Progenitor cell of endocrine pancreas (in vitro differentiated cells): Measurements from ENCODE around the gene ARHGEF10L. TPM values are rescaled to one million over a fixed set of nuclear protein-coding genes. Genes with fewer than 3 reads are reported as not detected.

Experiments
- DNase-seq: peaks from one replicate; pipeline ENCODE4 v3.0.0; 2021; ENCODE audit warnings: low spot score; ENCODE audit not compliant: unreplicated experiment
- H3K27ac Mint-ChIP-seq: 2 replicates; pipeline ENCODE4 v1.8.0; 2021; ENCODE audit warnings: mild to moderate bottlenecking, moderate library complexity, mixed read lengths
- H3K27me3 Mint-ChIP-seq: 2 replicates; pipeline ENCODE4 v1.8.0; 2021; ENCODE audit warnings: mixed read lengths
- H3K36me3 Mint-ChIP-seq: 2 replicates; pipeline ENCODE4 v1.8.0; 2022; ENCODE audit warnings: mixed read lengths; ENCODE audit not compliant: insufficient read depth
- H3K4me1 Mint-ChIP-seq: 2 replicates; pipeline ENCODE4 v1.8.0; 2021; ENCODE audit warnings: low read depth, mixed read lengths
- H3K4me3 Mint-ChIP-seq: 2 replicates; pipeline ENCODE4 v1.8.0; 2021; ENCODE audit warnings: low read depth, mild to moderate bottlenecking, moderate library complexity, mixed read lengths
- H3K9me3 Mint-ChIP-seq: 2 replicates; pipeline ENCODE4 v1.8.0; 2021; ENCODE audit warnings: low read depth, mixed read lengths
- CTCF ChIP-seq: fragments of 200-600 bp; sonication (generic); IDR thresholded peaks from one replicate; pipeline ENCODE4 v1.5.0; 2021; ENCODE audit warnings: antibody characterized with exemption, mild to moderate bottlenecking; ENCODE audit not compliant: unreplicated experiment
- total RNA-seq: library from RNA; stranded (reverse); gene quantifications from 2 replicates; pipeline ENCODE4 v1.2.1, GENCODE V29; 2021

The ARHGEF10L gene
- total RNA-seq, 1 donor from 2014 or later, result 31.3 TPM

- DNase-seq, result no peak
- Mint-ChIP-seq H3K27ac (no peak overlapping the region), H3K4me1 (peaks cover 16% of the 10 kb centered on the region), H3K4me3 (no peak overlapping the region), H3K27me3 (peaks cover 31% of the 10 kb centered on the region), H3K9me3 (no peaks in the 10 kb centered on the region), H3K36me3 (no peaks in the 10 kb centered on the region)
- no peak for TF ChIP-seq CTCF
These were observed 25.2 kb downstream of the ARHGEF10L start for GRCh38 chr1:17564458-17565393.

- peaks cover 10% of the 10 kb centered on the region for H3K4me1 Mint-ChIP-seq
- H3K27ac Mint-ChIP-seq, result no peak overlapping the region
- H3K27me3 Mint-ChIP-seq, result peaks cover 41% of the 10 kb centered on the region
- no peaks in the 10 kb centered on the region for H3K9me3 Mint-ChIP-seq
- TF ChIP-seq CTCF, result no peak
- H3K36me3 Mint-ChIP-seq, result peaks cover 2% of the 10 kb centered on the region
- H3K4me3 Mint-ChIP-seq, result no peak overlapping the region
- DNase-seq, result no peak
These were observed 26.2 kb downstream of the ARHGEF10L start for GRCh38 chr1:17565461-17566252.

- H3K36me3 Mint-ChIP-seq, result peaks cover 2% of the 10 kb centered on the region
- peaks cover 10% of the 10 kb centered on the region for H3K4me1 Mint-ChIP-seq
- DNase-seq, result no peak
- H3K9me3 Mint-ChIP-seq, result no peaks in the 10 kb centered on the region
- H3K27ac Mint-ChIP-seq, result no peak overlapping the region
- peaks cover 47% of the 10 kb centered on the region for H3K27me3 Mint-ChIP-seq
- no peak overlapping the region for H3K4me3 Mint-ChIP-seq
- TF ChIP-seq CTCF, result no peak
These were observed 26.9 kb downstream of the ARHGEF10L start for GRCh38 chr1:17566417-17566816.

GRCh38 chr1:17566892-17567291 lies 27.4 kb downstream of the ARHGEF10L start:
- H3K4me1 Mint-ChIP-seq, result peaks cover 10% of the 10 kb centered on the region
- peaks cover 47% of the 10 kb centered on the region for H3K27me3 Mint-ChIP-seq
- no peaks in the 10 kb centered on the region for H3K9me3 Mint-ChIP-seq
- TF ChIP-seq CTCF, result no peak
- H3K4me3 Mint-ChIP-seq, result no peak overlapping the region
- no peak for DNase-seq
- no peak overlapping the region for H3K27ac Mint-ChIP-seq
- H3K36me3 Mint-ChIP-seq, result peaks cover 2% of the 10 kb centered on the region

- Mint-ChIP-seq H3K4me1 (peaks cover 11% of the 10 kb centered on the region), H3K27me3 (peaks cover 43% of the 10 kb centered on the region), H3K4me3 (no peak overlapping the region), H3K36me3 (peaks cover 2% of the 10 kb centered on the region), H3K27ac (no peak overlapping the region), H3K9me3 (no peaks in the 10 kb centered on the region)
- no peak for TF ChIP-seq CTCF
- no peak for DNase-seq
These were observed 28.1 kb downstream of the ARHGEF10L start for GRCh38 chr1:17567582-17567981.
